ENCODE measurements around the gene HMBS.
"Not testable (repeated sequence)": the region's sequence is repeated elsewhere in the genome, so short reads cannot be mapped to it uniquely, and the experiment has no call there.

HMBS gene

DNA sequence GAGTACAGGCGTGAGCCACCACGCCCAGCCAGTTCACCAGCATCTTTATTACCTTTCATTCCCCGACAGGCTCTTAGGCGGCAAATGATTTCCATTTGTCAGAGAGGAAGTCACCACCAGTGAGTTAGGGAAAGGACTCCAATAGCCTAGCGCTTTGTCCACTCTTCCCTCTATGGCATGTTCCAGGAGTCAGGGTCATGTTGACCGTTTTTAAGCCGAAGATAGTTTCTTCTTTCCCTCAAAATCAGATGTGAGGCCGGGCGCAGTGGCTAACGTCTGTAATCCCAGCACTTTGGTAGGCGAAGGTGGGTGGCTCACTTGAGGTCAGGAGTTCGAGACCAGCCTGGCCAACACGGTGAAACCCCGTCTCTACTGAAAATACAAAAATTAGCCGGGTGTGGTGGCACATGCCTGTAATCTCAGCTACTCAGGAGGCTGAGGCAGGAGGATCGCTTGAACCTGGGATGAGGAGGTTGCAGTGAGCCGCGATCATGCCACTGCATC, 18.5 kb downstream of the HMBS start:
- DNase-seq: not testable (repeated sequence)

- no peak for DNase-seq
These were observed 19.1 kb downstream of the HMBS start for GRCh38 chr11:119103793-119104192.

GRCh38 chr11:119106564-119107537, 22.2 kb downstream of the HMBS start, which contains the start of gene C2CD2L:
C2CD2L (plus strand) TSS chr11:119107344; CDS start chr11:119107742, 398 bp downstream.
- DNase-seq: peak; percentile 69

GRCh38 chr11:119107538-119108145, 23.0 kb downstream of the HMBS start:
- DNase-seq: no peak

DNA sequence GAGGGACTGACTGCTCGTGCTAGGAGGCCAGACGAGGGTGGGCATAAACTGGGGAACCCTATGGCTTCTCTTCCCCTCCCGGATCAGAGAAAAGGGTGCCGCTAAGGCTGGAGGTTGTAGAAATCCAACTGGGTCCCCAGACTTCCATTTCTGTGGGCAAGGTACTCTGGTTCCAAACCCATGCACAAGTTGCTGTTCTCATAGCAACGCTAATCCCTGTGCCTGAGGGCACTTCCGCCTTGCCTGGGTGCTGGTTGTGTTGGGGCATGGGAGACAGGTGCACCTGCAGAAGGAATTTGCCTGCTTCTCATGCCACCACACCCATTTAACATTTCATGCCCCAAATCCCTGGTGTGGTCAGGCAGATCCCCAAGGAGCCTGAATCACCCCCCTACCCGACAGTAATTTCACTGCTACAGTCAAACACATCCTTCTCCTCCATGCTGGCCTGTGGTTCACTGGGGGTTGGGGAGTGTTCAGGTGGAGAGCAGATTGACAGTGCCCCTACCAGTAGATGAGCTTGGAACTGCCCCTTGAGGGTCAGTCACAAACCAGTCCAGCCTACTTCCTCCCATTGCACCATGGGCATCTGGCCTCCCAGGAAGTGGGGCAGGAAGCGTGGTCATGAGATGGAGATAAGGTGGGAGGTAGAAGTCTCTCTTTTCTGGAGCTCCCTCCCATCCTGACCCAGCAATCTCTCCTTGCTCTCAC, 23.6 kb downstream of the HMBS start:
- DNase-seq: no peak

- no peak for DNase-seq
These were observed 24.2 kb downstream of the HMBS start for GRCh38 chr11:119108857-119109221.

- no peak for DNase-seq
These were observed 25.2 kb downstream of the HMBS start for GRCh38 chr11:119109843-119110242.

DNA sequence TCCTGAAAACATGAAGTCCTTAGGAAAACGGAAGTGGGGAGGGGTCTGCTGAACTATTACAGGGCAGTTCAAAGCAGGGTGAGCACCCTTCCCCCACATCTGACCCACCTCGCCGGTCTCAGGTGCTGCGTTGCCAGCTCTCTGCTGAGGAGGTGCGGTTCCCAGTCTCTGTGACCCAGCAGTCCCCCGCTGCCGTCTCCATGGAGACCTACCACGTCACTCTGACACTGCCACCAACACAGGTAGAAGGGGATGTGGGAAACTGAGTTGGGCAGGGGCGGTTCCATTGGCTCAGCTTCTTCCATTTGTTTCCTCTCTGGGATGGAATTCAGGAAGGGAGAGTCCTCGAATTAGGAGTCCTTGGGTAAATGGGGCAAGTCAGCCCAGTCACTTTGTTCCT, 25.8 kb downstream of the HMBS start:
- DNase-seq: no peak

GRCh38 chr11:119111361-119111925, 26.8 kb downstream of the HMBS start:
- DNase-seq: no peak

GRCh38 chr11:119112314-119113020, 27.8 kb downstream of the HMBS start:
- DNase-seq: no peak

DNA sequence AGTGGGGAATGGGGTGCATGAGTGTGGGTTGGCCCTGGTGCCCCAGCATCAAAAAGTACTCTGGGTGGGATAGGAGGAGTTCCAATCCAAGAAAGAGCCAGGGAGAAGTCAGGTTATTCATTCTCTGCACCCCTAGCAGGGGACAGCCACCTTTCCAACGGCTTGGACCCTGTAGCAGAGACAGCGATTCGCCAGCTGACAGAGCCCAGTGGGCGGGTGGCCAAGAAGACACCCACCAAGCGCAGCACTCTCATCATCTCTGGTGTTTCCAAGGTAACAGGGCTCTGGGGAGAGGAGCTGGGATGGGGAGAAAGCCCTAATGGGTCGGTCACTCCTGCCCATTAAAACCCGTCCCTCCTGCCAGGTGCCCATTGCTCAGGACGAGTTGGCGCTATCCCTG, 29.0 kb downstream of the HMBS start:
- DNase-seq: no peak

DNA sequence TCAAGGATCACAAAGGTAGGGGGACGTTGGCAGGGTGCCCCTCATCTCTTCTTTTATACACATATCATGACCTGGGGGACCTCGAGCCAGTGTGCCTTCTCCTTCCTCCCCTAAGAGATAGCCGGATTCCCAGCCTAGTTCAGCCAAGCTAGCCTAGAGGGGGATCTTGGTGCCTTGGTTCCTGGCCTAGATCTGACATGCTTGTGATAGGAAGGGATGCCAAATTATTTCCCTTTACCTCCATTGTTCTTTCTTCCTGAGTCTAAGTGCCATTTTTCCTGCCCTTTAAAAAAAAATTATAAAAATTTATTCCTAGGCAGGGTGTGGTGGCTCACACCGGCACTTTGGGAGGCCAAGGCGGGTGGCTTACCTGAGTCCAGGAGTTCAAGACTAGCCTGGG, 29.7 kb downstream of the HMBS start:
- no peak for DNase-seq

- DNase-seq: no peak
These were observed 31.0 kb downstream of the HMBS start for GRCh38 chr11:119115484-119116234.

DNA sequence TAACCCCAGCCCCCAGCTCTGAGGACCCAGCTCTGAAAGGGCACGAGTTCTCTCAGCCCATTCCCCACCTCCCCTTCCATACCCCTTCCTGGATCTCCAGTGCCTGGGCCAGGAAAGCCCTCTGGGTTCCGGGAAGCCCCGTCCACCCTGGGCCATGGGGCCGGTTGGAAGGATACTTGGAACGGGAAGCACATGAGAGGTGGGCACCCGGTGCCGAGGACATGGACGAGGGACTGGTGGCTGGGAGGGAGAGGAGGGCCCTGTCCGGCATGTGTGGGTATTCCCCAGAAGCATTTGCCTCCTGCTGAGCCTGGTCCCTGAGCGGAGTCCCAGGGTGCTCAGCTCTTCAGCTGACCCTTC, 31.5 kb downstream of the HMBS start:
- no peak for DNase-seq

DNA sequence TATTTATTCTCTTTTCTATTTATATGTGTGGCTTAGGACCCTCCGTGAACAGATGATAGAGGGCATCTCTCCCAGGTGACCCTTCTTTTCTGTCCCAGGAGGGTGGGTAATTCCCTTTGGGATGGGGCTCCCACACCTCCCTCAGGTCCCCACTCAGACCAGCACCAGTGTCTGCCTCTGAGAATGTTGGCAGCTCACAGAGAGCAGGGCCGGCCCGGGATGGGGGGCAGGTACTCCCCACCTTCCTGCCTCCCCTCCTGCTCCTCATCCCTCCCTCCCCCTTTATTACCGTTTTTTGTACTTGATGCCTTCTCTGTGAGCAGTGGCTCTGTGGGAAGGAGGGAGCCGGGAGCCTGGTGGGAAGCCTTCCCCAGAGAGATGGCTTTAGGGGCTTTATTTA, 31.9 kb downstream of the HMBS start:
- DNase-seq: no peak

- no peak for DNase-seq
These were observed 32.5 kb downstream of the HMBS start for GRCh38 chr11:119117004-119117706.

GRCh38 chr11:119118227-119118626, 33.5 kb downstream of the HMBS start:
- no peak for DNase-seq

GRCh38 chr11:119118946-119119345, 34.3 kb downstream of the HMBS start:
- no peak for DNase-seq

- no peak for DNase-seq
These were observed 35.9 kb downstream of the HMBS start for GRCh38 chr11:119120639-119121007.

GRCh38 chr11:119121008-119121810, 36.5 kb downstream of the HMBS start, which contains the start of gene HINFP:
HINFP (plus strand) TSS chr11:119121580; CDS start chr11:119126945, 5,365 bp downstream.
- DNase-seq: peak; percentile 90
